NCI-H146 treated with DMSO at 0.1 percent for 48 hours (cell line): Measurements from ENCODE around the gene OR2T8.
"Not testable (repeated sequence)": the region's sequence is repeated elsewhere in the genome, so short reads cannot be mapped to it uniquely, and the experiment has no call there.

ENCODE experiments used
- DNase-seq: peaks from one replicate; lab custom pipeline; 2025; ENCODE audit not compliant: unreplicated experiment; lab: John Stamatoyannopoulos, UW

OR2T8 gene

GRCh38 chr1:247919952-247920351, at the start of gene OR2T8:
Gene OR2T8, plus strand, starts transcription at chr1:247920252. Its CDS starts 766 bp downstream, at chr1:247921018.
- no peak for DNase-seq

- DNase-seq = no peak
Observed at GRCh38 chr1:247883346-247883745, 36.7 kb upstream of the OR2T8 start.

GRCh38 chr1:247884797-247885413, 35.1 kb upstream of the OR2T8 start:
- DNase-seq = no peak

- no peak for DNase-seq
Observed at GRCh38 chr1:247895163-247895637, 24.9 kb upstream of the OR2T8 start, which contains the start of gene OR2W3. Gene OR2W3, plus strand, starts transcription at chr1:247895587. Its CDS starts 0 bp downstream, at chr1:247895587.

- DNase-seq = no peak
Observed at GRCh38 chr1:247895976-247896375, 24.1 kb upstream of the OR2T8 start.

- no peak for DNase-seq
Observed at GRCh38 chr1:247904122-247904521, 15.9 kb upstream of the OR2T8 start.

- no peak for DNase-seq
Observed at GRCh38 chr1:247905181-247905580, 14.9 kb upstream of the OR2T8 start.

- no peak for DNase-seq
Observed at GRCh38 chr1:247905910-247906503, 14.0 kb upstream of the OR2T8 start.

- no peak for DNase-seq
Observed at GRCh38 chr1:247906504-247907047, 13.5 kb upstream of the OR2T8 start.

GRCh38 chr1:247908766-247909165, 11.3 kb upstream of the OR2T8 start:
- no peak for DNase-seq

GRCh38 chr1:247913786-247914185, 6.3 kb upstream of the OR2T8 start:
- DNase-seq = no peak

GRCh38 chr1:247914941-247915662, 5.0 kb upstream of the OR2T8 start:
- no peak for DNase-seq

- DNase-seq = no peak
Observed at GRCh38 chr1:247923941-247924340, 3.9 kb downstream of the OR2T8 start.

GRCh38 chr1:247924868-247925267, 4.8 kb downstream of the OR2T8 start, which contains the start of gene OR2AJ1:
Gene OR2AJ1, plus strand, starts transcription at chr1:247924889. Its CDS starts 8,880 bp downstream, at chr1:247933769.
- no peak for DNase-seq

- no peak for DNase-seq
Observed at GRCh38 chr1:247933989-247934388, 13.9 kb downstream of the OR2T8 start.

GRCh38 chr1:247935781-247936180, 15.7 kb downstream of the OR2T8 start:
- DNase-seq = no peak

- no peak for DNase-seq
Observed at GRCh38 chr1:247936415-247936814, 16.4 kb downstream of the OR2T8 start.

- DNase-seq = not testable (repeated sequence)
Observed at GRCh38 chr1:247936965-247937734, 17.1 kb downstream of the OR2T8 start.

- no peak for DNase-seq
Observed at GRCh38 chr1:247942624-247943023, 22.6 kb downstream of the OR2T8 start.

- no peak for DNase-seq
Observed at GRCh38 chr1:247948558-247948957, 28.5 kb downstream of the OR2T8 start, which contains the start of gene OR2L8. Gene OR2L8, plus strand, starts transcription at chr1:247948858. Its CDS starts 0 bp downstream, at chr1:247948858.

- DNase-seq = no peak
Observed at GRCh38 chr1:247953408-247953807, 33.4 kb downstream of the OR2T8 start.
